ENCODE data around the gene KRT34. TPM values are rescaled to one million over a fixed set of nuclear protein-coding genes. Genes with fewer than 3 reads are reported as not detected.
"Not testable (repeated sequence)": the region's sequence is repeated elsewhere in the genome, so short reads cannot be mapped to it uniquely, and the experiment has no call there.

Gene KRT34
- not detected in 2 replicates for total RNA-seq (2022)
- percentile 11 among the genes with signal in this experiment for Bru-seq, nascent RNA
- BruChase-seq, experiment 1, labeled RNA remaining after a 6-hour chase, result not detected
- BruChase-seq, experiment 2, labeled RNA remaining after a 2-hour chase, result not detected
- long read RNA-seq, result 0 reads

DNA sequence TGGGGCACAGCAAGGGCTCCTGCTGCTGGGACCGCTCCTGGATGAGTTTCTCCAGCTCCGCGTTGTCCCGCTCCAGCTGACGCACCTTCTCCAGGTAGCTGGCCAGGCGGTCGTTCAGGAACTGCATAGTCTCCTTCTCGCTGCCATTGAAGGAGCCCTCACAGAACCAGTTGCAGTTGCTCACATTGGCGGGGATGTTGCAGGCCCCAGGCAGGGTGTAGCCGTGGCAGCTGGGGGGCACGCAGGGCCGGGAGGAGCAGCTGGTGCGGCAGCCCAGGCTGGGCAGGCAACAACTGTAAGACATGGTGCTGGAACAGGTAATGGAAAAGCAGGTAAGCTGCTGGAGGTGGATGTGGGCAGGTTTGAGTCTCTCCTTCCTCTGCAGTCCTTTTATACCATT, at the start of gene KRT34:
Gene KRT34, minus strand, starts transcription at position 364 of the 400 bp plus-strand sequence. Its CDS starts 60 bp downstream, at position 304.
- CTCF ChIA-PET; H3K4me3 Mint-ChIP-seq (ENCODE audit: low read depth, unreplicated experiment); BruUV-seq (replicated peaks); intact Hi-C loops (cut with micrococcal nuclease; ENCODE audit: unreplicated experiment); DNase-seq; H3K27ac Mint-ChIP-seq (ENCODE audit: unreplicated experiment); H3K4me1 Mint-ChIP-seq (ENCODE audit: low read depth, unreplicated experiment); H3K36me3 Mint-ChIP-seq (ENCODE audit: insufficient read depth, unreplicated experiment): not testable (repeated sequence)
- peaks cover 13% of the 10 kb centered on the region for H3K9me3 Mint-ChIP-seq (ENCODE audit: low read depth, unreplicated experiment)
- H3K27me3 Mint-ChIP-seq (ENCODE audit: unreplicated experiment), result peaks cover 12% of the 10 kb centered on the region

GRCh38 chr17:41430376-41430775, 48.3 kb upstream of the KRT34 start:
- DNase-seq; H3K9me3 Mint-ChIP-seq (ENCODE audit: low read depth, unreplicated experiment); BruUV-seq (replicated peaks); H3K4me1 Mint-ChIP-seq (ENCODE audit: low read depth, unreplicated experiment); H3K27me3 Mint-ChIP-seq (ENCODE audit: unreplicated experiment); intact Hi-C loops (cut with micrococcal nuclease; ENCODE audit: unreplicated experiment); H3K4me3 Mint-ChIP-seq (ENCODE audit: low read depth, unreplicated experiment); H3K36me3 Mint-ChIP-seq (ENCODE audit: insufficient read depth, unreplicated experiment); H3K27ac Mint-ChIP-seq (ENCODE audit: unreplicated experiment): not testable (repeated sequence)
- CTCF ChIA-PET, result interaction anchor here (1.1 kb wide), 1 partner anchor 118 kb away, joined by 3 read pairs; no protein-coding TSS in a partner anchor

DNA sequence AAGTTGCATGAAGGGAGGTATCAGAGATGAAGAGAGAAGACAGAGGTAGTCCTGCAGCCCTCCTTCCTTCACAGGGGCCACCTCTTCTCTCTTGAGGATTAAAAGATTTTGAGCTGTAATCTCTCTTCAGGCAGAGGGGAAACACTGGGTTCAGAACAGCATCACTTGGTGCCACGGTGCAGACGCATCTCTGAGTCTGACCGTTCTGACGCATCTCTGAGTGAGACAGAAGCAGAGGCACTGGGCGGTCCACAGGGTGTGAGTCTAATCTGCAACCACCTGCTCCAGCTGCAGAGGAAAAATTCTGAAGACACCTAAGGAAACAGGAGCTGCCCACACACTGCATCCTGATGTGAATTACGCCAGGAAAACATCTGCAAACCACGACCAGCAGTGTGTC, 47.6 kb upstream of the KRT34 start:
- intact Hi-C loops (cut with micrococcal nuclease; ENCODE audit: unreplicated experiment), result no loop called here
- peaks cover 8% of the 10 kb centered on the region for H3K4me1 Mint-ChIP-seq (ENCODE audit: low read depth, unreplicated experiment)
- no peak for DNase-seq
- H3K4me3 Mint-ChIP-seq (ENCODE audit: low read depth, unreplicated experiment), result no peak overlapping the region
- H3K27ac Mint-ChIP-seq (ENCODE audit: unreplicated experiment), result no peak overlapping the region
- TF ChIP-seq CTCF (IDR thresholded peaks at IDR 0.05; ENCODE audit: unreplicated experiment), result no peak
- H3K36me3 Mint-ChIP-seq (ENCODE audit: insufficient read depth, unreplicated experiment), result no peaks in the 10 kb centered on the region
- CTCF ChIA-PET, result interaction anchor here (1.1 kb wide), 1 partner anchor 119 kb away, joined by 3 read pairs; no protein-coding TSS in a partner anchor
- no peaks in the 10 kb centered on the region for H3K27me3 Mint-ChIP-seq (ENCODE audit: unreplicated experiment)
- BruUV-seq (replicated peaks), result no TSS peak
- H3K9me3 Mint-ChIP-seq (ENCODE audit: low read depth, unreplicated experiment), result no peaks in the 10 kb centered on the region

DNA sequence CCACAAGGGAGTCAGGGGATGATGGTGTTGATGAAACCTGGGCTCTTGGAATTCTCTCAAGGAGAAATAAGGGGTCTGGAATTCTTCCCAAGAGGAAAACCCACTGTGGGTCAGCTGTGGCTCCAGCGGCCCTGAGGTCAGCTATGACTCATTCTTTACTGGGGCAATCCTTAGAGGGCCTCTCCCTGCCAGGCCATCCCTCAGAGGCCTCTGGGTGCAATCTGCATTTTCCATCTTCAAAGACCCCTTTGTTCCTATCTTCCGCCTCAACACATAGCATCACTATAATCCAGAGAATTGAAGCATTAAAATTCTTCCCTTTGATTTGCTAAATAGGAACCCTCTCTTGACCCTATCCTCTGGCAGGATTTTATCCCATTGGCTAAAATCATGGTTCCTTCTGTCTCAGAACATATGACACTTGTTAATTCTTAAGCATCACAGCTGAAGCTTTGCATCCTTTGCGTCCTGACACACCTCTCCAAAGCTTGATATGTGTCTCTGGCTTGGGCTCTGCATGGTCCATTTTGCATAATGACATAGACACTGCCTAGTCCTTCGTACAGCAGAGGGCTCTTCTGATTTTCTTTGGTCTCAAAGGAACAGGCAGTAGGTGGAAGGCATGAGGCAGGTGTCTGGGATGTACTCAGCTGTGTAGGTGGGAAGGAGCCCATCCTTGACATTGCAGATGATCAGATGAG, 46.6 kb upstream of the KRT34 start:
- intact Hi-C loops (cut with micrococcal nuclease; ENCODE audit: unreplicated experiment), result no loop called here
- DNase-seq, result no peak
- no peak overlapping the region for H3K27ac Mint-ChIP-seq (ENCODE audit: unreplicated experiment)
- no TSS peak for BruUV-seq (replicated peaks)
- no peaks in the 10 kb centered on the region for H3K27me3 Mint-ChIP-seq (ENCODE audit: unreplicated experiment)
- no peaks in the 10 kb centered on the region for H3K9me3 Mint-ChIP-seq (ENCODE audit: low read depth, unreplicated experiment)
- H3K36me3 Mint-ChIP-seq (ENCODE audit: insufficient read depth, unreplicated experiment), result no peaks in the 10 kb centered on the region
- H3K4me1 Mint-ChIP-seq (ENCODE audit: low read depth, unreplicated experiment), result peaks cover 8% of the 10 kb centered on the region
- no peak overlapping the region for H3K4me3 Mint-ChIP-seq (ENCODE audit: low read depth, unreplicated experiment)
- CTCF ChIA-PET, result interaction anchor here (0.9 kb wide), 1 partner anchor 25 kb away, joined by 3 read pairs; no protein-coding TSS in a partner anchor
- no peak for TF ChIP-seq CTCF (IDR thresholded peaks at IDR 0.05; ENCODE audit: unreplicated experiment)

DNA sequence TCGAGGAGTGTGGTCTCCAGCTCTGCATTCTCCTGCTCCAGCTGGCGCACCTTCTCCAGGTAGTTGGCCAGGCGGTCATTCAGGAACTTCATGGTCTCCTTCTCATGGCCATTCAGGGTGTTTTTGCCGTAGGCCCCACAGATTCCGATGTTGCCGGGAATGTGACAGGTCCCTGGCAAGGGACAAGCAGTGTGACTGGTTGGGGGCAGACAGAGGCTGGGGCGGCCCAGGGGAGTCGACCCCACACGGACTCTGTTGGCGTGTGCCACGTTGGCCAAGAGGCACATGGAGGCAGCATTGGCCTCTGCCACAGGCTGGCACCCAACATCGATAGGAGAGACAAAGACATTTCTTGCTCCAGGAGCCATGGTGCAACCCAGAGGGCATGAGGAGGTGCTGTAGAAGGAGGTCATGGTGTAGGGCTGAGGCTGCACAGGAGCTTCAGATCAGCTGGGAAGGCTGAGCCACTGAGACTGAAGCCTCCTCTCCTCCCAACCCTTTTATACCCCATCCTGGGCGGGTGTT, 42.1 kb upstream of the KRT34 start, which contains the start of gene KRT37:
Gene KRT37, minus strand, starts transcription at position 475 of the 525 bp plus-strand sequence. Its CDS starts 62 bp downstream, at position 413.
- no peak within 1 kb of the TSS for H3K4me3 Mint-ChIP-seq (ENCODE audit: low read depth, unreplicated experiment)
- no TSS peak for BruUV-seq (replicated peaks)
- no peak within 1 kb of the TSS for H3K27ac Mint-ChIP-seq (ENCODE audit: unreplicated experiment)
- no peaks in the 10 kb centered on the region for H3K27me3 Mint-ChIP-seq (ENCODE audit: unreplicated experiment)
- TF ChIP-seq CTCF (IDR thresholded peaks at IDR 0.05; ENCODE audit: unreplicated experiment), result no peak
- CTCF ChIA-PET, result interaction anchor here (0.6 kb wide), 1 partner anchor 850 kb away, joined by 4 read pairs; no protein-coding TSS in a partner anchor
- DNase-seq, result no peak
- H3K4me1 Mint-ChIP-seq (ENCODE audit: low read depth, unreplicated experiment), result peaks cover 27% of the 10 kb centered on the region
- intact Hi-C loops (cut with micrococcal nuclease; ENCODE audit: unreplicated experiment), result no loop called here
- H3K9me3 Mint-ChIP-seq (ENCODE audit: low read depth, unreplicated experiment), result no peaks in the 10 kb centered on the region
- no peaks in the 10 kb centered on the region for H3K36me3 Mint-ChIP-seq (ENCODE audit: insufficient read depth, unreplicated experiment)

DNA sequence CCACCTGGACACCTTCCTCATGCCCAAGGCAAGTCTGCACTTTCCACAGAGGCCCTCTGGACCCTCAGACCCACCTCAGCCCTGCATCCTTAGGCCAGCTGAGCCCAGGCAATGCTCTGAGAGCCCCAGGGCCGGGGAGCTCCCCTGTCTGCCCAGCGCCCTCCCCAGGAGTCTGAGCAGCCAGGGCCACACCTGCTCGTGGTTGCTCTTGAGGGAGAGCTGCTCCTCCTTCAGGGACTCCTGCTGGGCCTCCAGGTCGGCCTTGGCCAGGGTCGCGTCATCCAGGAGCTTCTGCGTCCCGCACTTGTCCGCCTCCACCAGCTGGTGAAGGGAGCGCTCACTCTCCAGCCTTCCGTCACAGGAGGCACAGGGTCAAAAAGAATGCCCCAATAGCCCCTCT, 40.5 kb upstream of the KRT34 start:
- BruUV-seq (replicated peaks); H3K36me3 Mint-ChIP-seq (ENCODE audit: insufficient read depth, unreplicated experiment); H3K27ac Mint-ChIP-seq (ENCODE audit: unreplicated experiment); H3K9me3 Mint-ChIP-seq (ENCODE audit: low read depth, unreplicated experiment); DNase-seq; H3K27me3 Mint-ChIP-seq (ENCODE audit: unreplicated experiment); H3K4me3 Mint-ChIP-seq (ENCODE audit: low read depth, unreplicated experiment); intact Hi-C loops (cut with micrococcal nuclease; ENCODE audit: unreplicated experiment): not testable (repeated sequence)
- H3K4me1 Mint-ChIP-seq (ENCODE audit: low read depth, unreplicated experiment), result peaks cover 31% of the 10 kb centered on the region
- CTCF ChIA-PET, result interaction anchor here (0.6 kb wide), 1 partner anchor 72 kb away, joined by 6 read pairs; the partner anchor contains the start of gene KRT33A

Measured in Calu3 (cell line).